ENCODE measurements around the gene TM4SF5.

The TM4SF5 gene

GRCh38 chr17:4796552-4796920 is 24.9 kb downstream of the TM4SF5 start:
- peak; percentile 48 for DNase-seq (ENCODE audit: low read depth, low spot score)
- in situ Hi-C loops (cut with HindIII; ENCODE audit: low sequenced_read_pairs) = no loop called here
- H3K4me3 ChIP-seq (ENCODE audit: low read depth, low read length) = peak overlapping the region; percentile 84
- TF ChIP-seq CTCF (IDR thresholded peaks at IDR 0.05; ENCODE audit: low read depth, low read length) = no peak

GRCh38 chr17:4800462-4801196 is 28.9 kb downstream of the TM4SF5 start:
- no peak for DNase-seq (ENCODE audit: low read depth, low spot score)
- H3K4me3 ChIP-seq (ENCODE audit: low read depth, low read length) = no peak overlapping the region
- TF ChIP-seq CTCF (IDR thresholded peaks at IDR 0.05; ENCODE audit: low read depth, low read length) = no peak
- in situ Hi-C loops (cut with HindIII; ENCODE audit: low sequenced_read_pairs) = no loop called here

- no peak for DNase-seq (ENCODE audit: low read depth, low spot score)
- no peak within 1 kb of the TSS for H3K4me3 ChIP-seq (ENCODE audit: low read depth, low read length)
- no peak for TF ChIP-seq CTCF (IDR thresholded peaks at IDR 0.05; ENCODE audit: low read depth, low read length)
- in situ Hi-C loops (cut with HindIII; ENCODE audit: low sequenced_read_pairs) = no loop called here
Observed at GRCh38 chr17:4802228-4802627, 30.5 kb downstream of the TM4SF5 start, which contains the start of gene C17orf114. TSS of gene C17orf114 (minus strand) at chr17:4802328.

GRCh38 chr17:4806456-4806776 is 34.7 kb downstream of the TM4SF5 start:
- no peak for DNase-seq (ENCODE audit: low read depth, low spot score)
- peak overlapping the region; percentile 55 for H3K4me3 ChIP-seq (ENCODE audit: low read depth, low read length)
- in situ Hi-C loops (cut with HindIII; ENCODE audit: low sequenced_read_pairs) = no loop called here
- TF ChIP-seq CTCF (IDR thresholded peaks at IDR 0.05; ENCODE audit: low read depth, low read length) = no peak

GRCh38 chr17:4806777-4807604 is 35.3 kb downstream of the TM4SF5 start, which contains the start of gene PLD2:
TSS of gene PLD2 (plus strand) at chr17:4807152. CDS start at chr17:4807773, 621 bp downstream.
- in situ Hi-C loops (cut with HindIII; ENCODE audit: low sequenced_read_pairs) = no loop called here
- peak within 1 kb of the TSS; percentile 65 for H3K4me3 ChIP-seq (ENCODE audit: low read depth, low read length)
- no peak for TF ChIP-seq CTCF (IDR thresholded peaks at IDR 0.05; ENCODE audit: low read depth, low read length)
- DNase-seq (ENCODE audit: low read depth, low spot score) = peak; percentile 65

GRCh38 chr17:4807605-4808377 is 36.1 kb downstream of the TM4SF5 start:
- no peak for DNase-seq (ENCODE audit: low read depth, low spot score)
- H3K4me3 ChIP-seq (ENCODE audit: low read depth, low read length) = peak overlapping the region; percentile 65
- no peak for TF ChIP-seq CTCF (IDR thresholded peaks at IDR 0.05; ENCODE audit: low read depth, low read length)
- in situ Hi-C loops (cut with HindIII; ENCODE audit: low sequenced_read_pairs) = no loop called here

Measured in astrocyte of the spinal cord (primary cell).